Osteocyte (in vitro differentiated cells): ENCODE measurements around the gene DNAH1. TPM values are rescaled to one million over a fixed set of nuclear protein-coding genes. Genes with fewer than 3 reads are reported as not detected.

Experiments used
- DNase-seq: peaks from one replicate; pipeline ENCODE4 v3.0.0; 2021; ENCODE audit warnings: mixed read lengths; ENCODE audit not compliant: unreplicated experiment; ENCODE audit errors: extremely low spot score
- H3K27ac Mint-ChIP-seq: one replicate; pipeline ENCODE4 v1.8.0; 2021; ENCODE audit warnings: mild to moderate bottlenecking, mixed read lengths; ENCODE audit not compliant: unreplicated experiment
- H3K27me3 Mint-ChIP-seq: one replicate; pipeline ENCODE4 v1.8.0; 2021; ENCODE audit warnings: mixed read lengths; ENCODE audit not compliant: unreplicated experiment
- H3K36me3 Mint-ChIP-seq: one replicate; pipeline ENCODE4 v1.8.0; 2021; ENCODE audit warnings: mixed read lengths; ENCODE audit not compliant: unreplicated experiment
- H3K4me1 Mint-ChIP-seq: one replicate; pipeline ENCODE4 v1.8.0; 2021; ENCODE audit warnings: mixed read lengths; ENCODE audit not compliant: unreplicated experiment
- H3K4me3 Mint-ChIP-seq: one replicate; pipeline ENCODE4 v1.8.0; 2021; ENCODE audit warnings: mild to moderate bottlenecking, moderate library complexity, mixed read lengths; ENCODE audit not compliant: unreplicated experiment
- H3K9me3 Mint-ChIP-seq: one replicate; pipeline ENCODE4 v1.8.0; 2021; ENCODE audit warnings: mixed read lengths; ENCODE audit not compliant: unreplicated experiment
- total RNA-seq: library from RNA; stranded (reverse); gene quantifications from 2 replicates; pipeline ENCODE4 v1.2.1, GENCODE V29; 2021
- TF ChIP-seq, protein P1 (sequence below): fragments of 200-600 bp; sonication (generic); IDR thresholded peaks from 2 replicates; pipeline ENCODE4 v1.5.0; 2021; ENCODE audit warnings: antibody characterized with exemption, mild to moderate bottlenecking, moderate library complexity

DNAH1 gene
- total RNA-seq, 1 donor from 2014 or later = 9.7 TPM

GRCh38 chr3:52352566-52352965 lies 36.4 kb downstream of the DNAH1 start:
- Mint-ChIP-seq H3K4me1 (no peaks in the 10 kb centered on the region), H3K9me3 (no peaks in the 10 kb centered on the region), H3K27me3 (no peaks in the 10 kb centered on the region), H3K4me3 (no peak overlapping the region), H3K36me3 (peaks cover 10% of the 10 kb centered on the region), H3K27ac (no peak overlapping the region)
- DNase-seq = no peak
- TF ChIP-seq, protein P1, sequence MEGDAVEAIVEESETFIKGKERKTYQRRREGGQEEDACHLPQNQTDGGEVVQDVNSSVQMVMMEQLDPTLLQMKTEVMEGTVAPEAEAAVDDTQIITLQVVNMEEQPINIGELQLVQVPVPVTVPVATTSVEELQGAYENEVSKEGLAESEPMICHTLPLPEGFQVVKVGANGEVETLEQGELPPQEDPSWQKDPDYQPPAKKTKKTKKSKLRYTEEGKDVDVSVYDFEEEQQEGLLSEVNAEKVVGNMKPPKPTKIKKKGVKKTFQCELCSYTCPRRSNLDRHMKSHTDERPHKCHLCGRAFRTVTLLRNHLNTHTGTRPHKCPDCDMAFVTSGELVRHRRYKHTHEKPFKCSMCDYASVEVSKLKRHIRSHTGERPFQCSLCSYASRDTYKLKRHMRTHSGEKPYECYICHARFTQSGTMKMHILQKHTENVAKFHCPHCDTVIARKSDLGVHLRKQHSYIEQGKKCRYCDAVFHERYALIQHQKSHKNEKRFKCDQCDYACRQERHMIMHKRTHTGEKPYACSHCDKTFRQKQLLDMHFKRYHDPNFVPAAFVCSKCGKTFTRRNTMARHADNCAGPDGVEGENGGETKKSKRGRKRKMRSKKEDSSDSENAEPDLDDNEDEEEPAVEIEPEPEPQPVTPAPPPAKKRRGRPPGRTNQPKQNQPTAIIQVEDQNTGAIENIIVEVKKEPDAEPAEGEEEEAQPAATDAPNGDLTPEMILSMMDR = no peak

GRCh38 chr3:52353291-52353855 lies 37.3 kb downstream of the DNAH1 start:
- no peaks in the 10 kb centered on the region for H3K27me3 Mint-ChIP-seq
- no peaks in the 10 kb centered on the region for H3K4me1 Mint-ChIP-seq
- H3K4me3 Mint-ChIP-seq = no peak overlapping the region
- no peak for DNase-seq
- H3K36me3 Mint-ChIP-seq = peaks cover 10% of the 10 kb centered on the region
- TF ChIP-seq, protein P1 = no peak
- no peak overlapping the region for H3K27ac Mint-ChIP-seq
- no peaks in the 10 kb centered on the region for H3K9me3 Mint-ChIP-seq

- no peaks in the 10 kb centered on the region for H3K27me3 Mint-ChIP-seq
- no peak overlapping the region for H3K27ac Mint-ChIP-seq
- DNase-seq = no peak
- no peaks in the 10 kb centered on the region for H3K4me1 Mint-ChIP-seq
- H3K36me3 Mint-ChIP-seq = peaks cover 10% of the 10 kb centered on the region
- H3K9me3 Mint-ChIP-seq = no peaks in the 10 kb centered on the region
- no peak overlapping the region for H3K4me3 Mint-ChIP-seq
- TF ChIP-seq, protein P1 = no peak
Observed at GRCh38 chr3:52354676-52355075, 38.6 kb downstream of the DNAH1 start.

- TF ChIP-seq, protein P1 = no peak
- Mint-ChIP-seq H3K27me3 (no peaks in the 10 kb centered on the region), H3K4me1 (no peaks in the 10 kb centered on the region), H3K36me3 (peaks cover 11% of the 10 kb centered on the region), H3K4me3 (no peak overlapping the region), H3K9me3 (no peaks in the 10 kb centered on the region), H3K27ac (no peak overlapping the region)
- no peak for DNase-seq
Observed at GRCh38 chr3:52355526-52355925, 39.4 kb downstream of the DNAH1 start.

DNA sequence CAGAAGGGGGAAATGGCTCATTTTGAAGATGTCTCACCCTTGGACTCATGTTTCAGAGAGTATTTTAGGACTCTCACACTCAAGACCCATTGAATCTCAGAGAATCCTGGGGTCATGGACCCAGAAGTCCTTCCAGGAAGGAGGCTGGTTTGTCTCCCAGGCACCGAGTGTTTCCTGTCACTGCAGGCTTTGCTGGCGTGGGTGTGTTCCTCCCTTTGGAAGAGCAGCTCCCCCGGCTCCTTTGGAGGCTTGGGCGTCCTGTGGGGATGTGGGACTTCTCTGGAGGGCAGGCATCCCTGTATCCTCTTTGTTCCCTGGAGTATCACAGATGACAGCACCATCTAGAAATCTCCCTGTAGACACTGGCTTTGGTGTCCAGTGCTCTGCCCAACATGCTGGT lies 40.0 kb downstream of the DNAH1 start:
- Mint-ChIP-seq H3K4me1 (no peaks in the 10 kb centered on the region), H3K4me3 (no peak overlapping the region), H3K9me3 (no peaks in the 10 kb centered on the region), H3K36me3 (peaks cover 11% of the 10 kb centered on the region), H3K27ac (no peak overlapping the region), H3K27me3 (no peaks in the 10 kb centered on the region)
- TF ChIP-seq, protein P1 = no peak
- DNase-seq = no peak
